ENCODE data around the gene RFX1.
"Not testable (repeated sequence)": the region's sequence is repeated elsewhere in the genome, so short reads cannot be mapped to it uniquely, and the experiment has no call there.

Gene RFX1

DNA sequence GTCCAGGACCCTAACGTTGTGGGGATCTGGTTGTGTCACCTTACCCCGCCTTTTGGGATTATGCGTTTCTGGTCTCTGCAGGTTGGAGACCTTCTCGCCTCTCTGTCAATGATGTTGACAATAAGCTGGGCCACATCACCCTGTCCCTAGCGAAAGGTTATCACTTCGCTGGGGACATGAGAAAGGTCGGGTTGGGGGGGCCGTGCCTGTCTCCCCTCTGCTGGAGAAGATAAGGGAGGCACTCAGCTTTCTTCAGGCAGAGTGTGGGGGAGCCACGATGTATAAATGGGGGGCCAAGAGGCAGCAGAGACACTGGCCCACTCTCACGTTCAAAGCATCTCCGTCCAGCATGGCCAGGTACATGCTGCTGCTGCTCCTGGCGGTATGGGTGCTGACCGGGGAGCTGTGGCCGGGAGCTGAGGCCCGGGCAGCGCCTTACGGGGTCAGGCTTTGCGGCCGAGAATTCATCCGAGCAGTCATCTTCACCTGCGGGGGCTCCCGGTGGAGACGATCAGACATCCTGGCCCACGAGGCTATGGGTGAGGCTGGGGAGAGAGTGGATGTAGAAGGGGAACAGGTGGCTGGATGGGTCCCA lies 21.8 kb upstream of the RFX1 start, which contains the start of gene RLN3:
Gene RLN3, plus strand, starts transcription at position 293 of the 595 bp plus-strand sequence. Its CDS starts 57 bp downstream, at position 350.
- no peak for DNase-seq (ENCODE audit: low read depth)

GRCh38 chr19:14026652-14027192 lies 20.6 kb upstream of the RFX1 start:
- DNase-seq (ENCODE audit: low read depth), result not testable (repeated sequence)

GRCh38 chr19:14023404-14024235 lies 17.5 kb upstream of the RFX1 start:
- DNase-seq (ENCODE audit: low read depth), result no peak

DNA sequence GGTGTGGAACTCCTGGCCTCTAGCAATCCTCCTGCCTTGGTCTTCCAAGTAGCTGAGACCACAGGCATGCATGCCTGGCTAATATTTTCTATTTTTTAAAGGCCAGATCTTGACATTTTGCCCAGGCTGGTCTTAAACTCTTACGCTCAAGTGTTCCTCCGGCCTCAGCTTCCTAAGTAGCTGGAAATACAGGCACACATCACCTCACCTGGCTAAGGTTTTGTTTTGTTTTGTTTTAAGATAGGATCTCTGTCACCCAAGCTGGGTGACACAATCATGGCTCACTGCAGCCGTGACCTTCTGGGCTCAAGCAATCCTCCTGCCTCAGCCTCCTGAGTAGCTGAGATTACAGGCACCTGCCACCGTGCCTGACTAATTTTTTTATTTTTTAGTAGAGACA lies 16.3 kb upstream of the RFX1 start:
- DNase-seq (ENCODE audit: low read depth), result no peak

DNA sequence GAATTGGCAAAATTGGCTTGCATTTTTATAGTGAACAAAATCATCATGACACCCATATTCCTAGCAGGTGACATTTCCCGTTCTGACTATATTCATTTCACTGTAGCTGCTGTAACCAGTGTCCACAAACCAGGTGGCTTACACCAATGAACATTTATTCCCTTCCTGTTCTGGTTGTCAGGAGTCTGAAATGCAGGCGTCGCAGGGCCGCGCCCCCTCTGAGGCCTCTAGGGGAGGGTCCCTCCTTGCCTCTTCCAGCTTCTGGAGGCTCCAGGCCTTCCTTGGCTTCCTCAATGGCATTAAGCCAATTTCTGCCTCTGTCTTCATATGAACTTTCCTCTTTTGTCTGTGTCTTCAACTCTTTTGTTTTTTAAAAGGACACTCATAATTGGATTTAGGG lies 15.4 kb upstream of the RFX1 start:
- no peak for DNase-seq (ENCODE audit: low read depth)

DNA sequence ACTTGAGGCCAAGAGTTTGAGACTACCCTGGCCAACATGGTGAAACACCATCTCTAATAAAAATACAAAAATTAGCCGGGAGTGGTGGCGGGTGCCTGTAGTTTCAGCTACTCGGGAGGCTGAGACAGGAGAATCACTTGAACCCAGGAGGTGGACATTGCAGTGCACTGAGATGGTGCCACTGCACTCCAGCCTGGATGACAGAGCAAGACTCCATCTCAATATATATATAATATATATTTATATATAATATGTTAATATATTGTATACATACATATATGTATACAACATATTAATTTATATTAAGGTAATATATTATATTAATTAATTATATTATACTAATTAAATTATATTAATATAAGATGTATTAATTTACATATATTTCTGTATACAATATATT lies 13.6 kb upstream of the RFX1 start:
- DNase-seq (ENCODE audit: low read depth), result not testable (repeated sequence)

- DNase-seq (ENCODE audit: low read depth), result no peak
Observed at GRCh38 chr19:14019100-14019499, 13.0 kb upstream of the RFX1 start.

DNA sequence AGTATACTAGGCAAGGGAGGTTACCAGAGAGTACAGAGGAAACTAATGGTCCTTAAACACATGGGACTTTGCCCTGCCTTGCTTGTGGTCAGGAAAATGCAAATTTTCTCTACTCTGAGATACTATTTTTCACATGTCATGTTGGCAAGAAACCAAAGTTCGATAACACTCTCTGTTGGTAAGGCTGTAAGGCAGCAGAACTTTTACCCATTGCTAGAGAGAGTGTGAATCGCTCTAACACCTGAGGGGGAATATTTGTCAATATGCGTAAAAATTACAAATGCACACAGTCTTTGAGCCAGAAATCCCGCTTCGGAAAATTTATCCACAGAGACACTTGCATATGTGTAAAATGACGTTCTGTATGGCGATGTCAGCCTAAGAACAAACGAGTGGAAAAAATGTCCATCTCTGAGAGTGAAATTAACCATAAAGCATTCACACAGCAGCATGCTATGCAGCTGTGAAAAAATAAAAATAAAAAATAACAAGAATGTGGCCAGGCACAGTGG lies 9.5 kb upstream of the RFX1 start:
- DNase-seq (ENCODE audit: low read depth), result no peak

DNA sequence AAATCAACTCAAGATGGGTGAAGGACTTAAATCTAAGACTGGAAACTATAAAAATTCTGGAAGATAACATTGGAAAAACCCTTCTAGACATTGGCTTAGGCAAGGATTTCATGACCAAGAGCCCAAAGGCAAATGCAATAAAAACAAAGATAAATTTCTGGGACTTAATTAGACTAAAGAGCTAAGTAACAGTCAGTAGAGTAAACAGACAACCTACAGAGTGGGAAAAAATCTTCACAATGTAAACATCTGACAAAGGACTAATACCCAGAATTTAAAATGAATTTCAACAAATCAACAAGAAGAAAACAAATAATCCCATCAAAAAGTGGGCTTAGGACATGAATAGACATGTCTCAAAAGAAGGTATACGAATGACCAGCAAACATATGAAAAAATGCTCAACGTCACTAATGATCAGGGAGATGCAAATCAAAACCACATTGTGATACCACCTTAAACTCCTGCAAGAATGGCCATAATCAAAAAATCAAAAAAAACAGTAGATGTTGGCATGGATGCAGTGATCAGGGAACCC lies 6.3 kb upstream of the RFX1 start:
- no peak for DNase-seq (ENCODE audit: low read depth)

- DNase-seq (ENCODE audit: low read depth), result no peak
Observed at GRCh38 chr19:14006766-14007562, 844 bp upstream of the RFX1 start.

DNA sequence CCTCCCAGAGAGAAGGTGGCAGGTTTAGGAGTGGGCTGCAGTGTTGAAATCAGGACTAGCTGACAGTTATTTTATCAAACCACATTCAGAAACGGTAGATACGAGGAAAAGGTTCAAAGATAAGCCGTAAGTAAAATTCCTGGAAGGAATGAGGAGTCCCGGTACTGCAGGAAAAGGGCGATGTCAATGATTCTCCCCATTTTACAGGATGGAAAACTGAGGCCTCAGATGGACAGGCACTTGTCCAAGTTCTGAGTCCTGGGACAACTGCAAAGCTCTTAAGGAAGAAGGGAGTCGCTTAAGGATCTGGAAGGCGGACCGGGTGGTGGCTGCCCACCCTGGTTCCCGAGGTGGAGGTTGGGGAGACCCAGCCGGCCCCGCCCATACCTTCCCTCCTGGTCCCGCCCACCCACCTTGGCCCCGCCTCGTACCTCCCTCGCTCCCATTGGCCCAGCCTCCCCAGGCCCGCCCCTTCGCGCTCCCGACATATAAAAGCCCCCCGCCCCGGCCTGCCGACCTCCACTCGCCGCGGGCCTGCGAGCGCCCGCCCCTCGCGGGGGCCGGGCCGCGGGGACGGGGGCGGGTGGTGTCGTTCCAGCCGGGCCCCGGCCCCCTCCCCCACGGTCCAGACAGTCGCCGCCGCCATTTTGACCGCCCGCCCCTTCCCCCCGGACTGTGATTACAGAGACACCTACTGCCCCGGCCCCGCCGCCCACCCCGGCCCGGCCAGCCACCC lies 603 bp downstream of the RFX1 start:
- peak; percentile 95 for DNase-seq (ENCODE audit: low read depth)

- no peak for DNase-seq (ENCODE audit: low read depth)
Observed at GRCh38 chr19:14004619-14005348, 1.3 kb downstream of the RFX1 start.

GRCh38 chr19:14003251-14004055 lies 2.7 kb downstream of the RFX1 start:
- no peak for DNase-seq (ENCODE audit: low read depth)

DNA sequence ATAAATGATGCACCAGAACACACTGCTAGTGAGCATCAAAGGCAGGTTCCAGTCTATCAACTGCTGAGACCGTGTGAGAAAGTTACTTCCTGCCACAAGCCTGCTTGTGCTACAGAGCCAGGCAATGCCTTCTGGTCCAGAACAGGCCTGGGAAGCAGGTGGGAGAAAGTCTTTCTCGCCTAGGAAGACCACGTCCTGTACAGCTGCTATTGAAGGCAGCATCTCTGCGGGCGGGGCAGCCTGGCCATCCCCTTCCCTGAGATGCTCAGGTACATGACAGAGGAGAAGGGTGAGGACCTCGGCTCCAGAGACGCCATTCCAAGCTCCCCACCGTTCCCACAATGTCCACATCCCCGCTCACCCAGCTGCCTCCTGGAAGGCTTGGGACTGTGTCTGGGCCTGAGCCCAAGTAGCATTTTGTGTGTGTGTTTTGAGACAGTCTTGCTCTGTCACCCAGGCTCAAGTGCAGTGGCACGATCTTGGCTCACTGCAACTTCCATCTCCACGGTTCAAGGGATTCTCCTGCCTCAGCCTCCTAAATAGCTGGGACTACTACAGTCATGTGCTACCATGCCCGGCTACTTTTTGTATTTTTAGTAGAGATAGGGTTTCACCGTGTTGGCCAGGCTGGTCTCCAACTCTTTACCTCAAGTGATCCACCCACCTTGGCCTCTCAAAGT lies 3.4 kb downstream of the RFX1 start:
- no peak for DNase-seq (ENCODE audit: low read depth)

GRCh38 chr19:14000691-14001375 lies 5.3 kb downstream of the RFX1 start:
- DNase-seq (ENCODE audit: low read depth), result no peak

GRCh38 chr19:13999085-13999484 lies 7.0 kb downstream of the RFX1 start:
- no peak for DNase-seq (ENCODE audit: low read depth)

- DNase-seq (ENCODE audit: low read depth), result no peak
Observed at GRCh38 chr19:13998426-13998825, 7.7 kb downstream of the RFX1 start.

GRCh38 chr19:13997631-13997962 lies 8.5 kb downstream of the RFX1 start:
- no peak for DNase-seq (ENCODE audit: low read depth)

Data from T follicular helper cell (primary cell).